Measurements from ENCODE around the gene CDKN1B. TPM values are rescaled to one million over a fixed set of nuclear protein-coding genes. Genes with fewer than 3 reads are reported as not detected.
"Not testable (repeated sequence)": the region's sequence is repeated elsewhere in the genome, so short reads cannot be mapped to it uniquely, and the experiment has no call there.

The CDKN1B gene
- total RNA-seq, 2 experiments from 2014 or later, result 26.0 to 26.1 TPM

GRCh38 chr12:12725086-12725955 is 8.2 kb downstream of the CDKN1B start:
- Mint-ChIP-seq H3K27me3 (peaks cover 4% of the 10 kb centered on the region), H3K9me3 (no peaks in the 10 kb centered on the region), H3K4me1 (peaks cover 51% of the 10 kb centered on the region), H3K4me3 (peak overlapping the region; percentile 89), H3K27ac (peak overlapping the region; percentile 99), H3K36me3 (peaks cover 59% of the 10 kb centered on the region)
- peak; percentile 93 for DNase-seq

- no peaks in the 10 kb centered on the region for H3K9me3 Mint-ChIP-seq
- peaks cover 4% of the 10 kb centered on the region for H3K27me3 Mint-ChIP-seq
- no peak for DNase-seq
- peaks cover 54% of the 10 kb centered on the region for H3K36me3 Mint-ChIP-seq
- H3K4me1 Mint-ChIP-seq, result peaks cover 44% of the 10 kb centered on the region
- peak overlapping the region; percentile 99 for H3K27ac Mint-ChIP-seq
- peak overlapping the region; percentile 88 for H3K4me3 Mint-ChIP-seq
These were observed 8.9 kb downstream of the CDKN1B start for GRCh38 chr12:12725956-12726554.

- Mint-ChIP-seq H3K36me3 (peaks cover 51% of the 10 kb centered on the region), H3K27me3 (peaks cover 4% of the 10 kb centered on the region), H3K4me3 (peak overlapping the region; percentile 88), H3K27ac (peak overlapping the region; percentile 99), H3K9me3 (no peaks in the 10 kb centered on the region), H3K4me1 (peaks cover 40% of the 10 kb centered on the region)
- no peak for DNase-seq
These were observed 9.5 kb downstream of the CDKN1B start for GRCh38 chr12:12726555-12727093.

- Mint-ChIP-seq H3K4me1 (peaks cover 39% of the 10 kb centered on the region), H3K9me3 (no peaks in the 10 kb centered on the region), H3K36me3 (peaks cover 38% of the 10 kb centered on the region), H3K27ac (no peak overlapping the region), H3K27me3 (no peaks in the 10 kb centered on the region), H3K4me3 (no peak overlapping the region)
- no peak for DNase-seq
These were observed 14.0 kb downstream of the CDKN1B start for GRCh38 chr12:12731178-12731577.

- no peaks in the 10 kb centered on the region for H3K9me3 Mint-ChIP-seq
- H3K27ac Mint-ChIP-seq, result no peak overlapping the region
- no peak for DNase-seq
- peaks cover 34% of the 10 kb centered on the region for H3K36me3 Mint-ChIP-seq
- no peaks in the 10 kb centered on the region for H3K27me3 Mint-ChIP-seq
- H3K4me1 Mint-ChIP-seq, result peaks cover 38% of the 10 kb centered on the region
- H3K4me3 Mint-ChIP-seq, result no peak overlapping the region
These were observed 14.6 kb downstream of the CDKN1B start for GRCh38 chr12:12731785-12732184.

GRCh38 chr12:12733118-12733517 is 15.9 kb downstream of the CDKN1B start:
- H3K9me3 Mint-ChIP-seq, result no peaks in the 10 kb centered on the region
- H3K4me1 Mint-ChIP-seq, result peaks cover 39% of the 10 kb centered on the region
- no peak overlapping the region for H3K27ac Mint-ChIP-seq
- H3K27me3 Mint-ChIP-seq, result no peaks in the 10 kb centered on the region
- H3K36me3 Mint-ChIP-seq, result peaks cover 24% of the 10 kb centered on the region
- H3K4me3 Mint-ChIP-seq, result no peak overlapping the region
- no peak for DNase-seq

- H3K9me3 Mint-ChIP-seq, result no peaks in the 10 kb centered on the region
- peaks cover 31% of the 10 kb centered on the region for H3K4me1 Mint-ChIP-seq
- no peak overlapping the region for H3K4me3 Mint-ChIP-seq
These were observed 16.9 kb downstream of the CDKN1B start for GRCh38 chr12:12734054-12734453.

GRCh38 chr12:12734561-12735071 is 17.4 kb downstream of the CDKN1B start:
- Mint-ChIP-seq H3K36me3 (peaks cover 14% of the 10 kb centered on the region), H3K4me1 (peaks cover 30% of the 10 kb centered on the region), H3K27ac (peak overlapping the region; percentile 56), H3K27me3 (no peaks in the 10 kb centered on the region), H3K9me3 (no peaks in the 10 kb centered on the region), H3K4me3 (no peak overlapping the region)
- DNase-seq, result no peak

More at GRCh38 chr12:12734054-12734453, 16.9 kb downstream of the CDKN1B start:
- no peak for DNase-seq
- H3K36me3 Mint-ChIP-seq, result peaks cover 15% of the 10 kb centered on the region
- no peaks in the 10 kb centered on the region for H3K27me3 Mint-ChIP-seq
- H3K27ac Mint-ChIP-seq, result peak overlapping the region; percentile 56

GRCh38 chr12:12735301-12735700 is 18.1 kb downstream of the CDKN1B start:
- peaks cover 8% of the 10 kb centered on the region for H3K36me3 Mint-ChIP-seq
- no peaks in the 10 kb centered on the region for H3K27me3 Mint-ChIP-seq
- H3K9me3 Mint-ChIP-seq, result no peaks in the 10 kb centered on the region
- H3K4me1 Mint-ChIP-seq, result peaks cover 24% of the 10 kb centered on the region
- H3K27ac Mint-ChIP-seq, result no peak overlapping the region
- no peak for DNase-seq
- no peak overlapping the region for H3K4me3 Mint-ChIP-seq

- peak overlapping the region; percentile 40 for H3K4me3 Mint-ChIP-seq
- H3K27me3 Mint-ChIP-seq, result no peaks in the 10 kb centered on the region
- DNase-seq, result peak; percentile 29
- H3K9me3 Mint-ChIP-seq, result no peaks in the 10 kb centered on the region
- peaks cover 23% of the 10 kb centered on the region for H3K4me1 Mint-ChIP-seq
- peak overlapping the region; percentile 78 for H3K27ac Mint-ChIP-seq
- H3K36me3 Mint-ChIP-seq, result peaks cover 5% of the 10 kb centered on the region
These were observed 19.9 kb downstream of the CDKN1B start for GRCh38 chr12:12736759-12737676.

- not testable (repeated sequence) for DNase-seq, H3K9me3 Mint-ChIP-seq, H3K27ac Mint-ChIP-seq, H3K36me3 Mint-ChIP-seq, H3K4me3 Mint-ChIP-seq, H3K27me3 Mint-ChIP-seq
- peaks cover 22% of the 10 kb centered on the region for H3K4me1 Mint-ChIP-seq
These were observed 21.0 kb downstream of the CDKN1B start for GRCh38 chr12:12738152-12738551.

GRCh38 chr12:12741660-12742059 is 24.5 kb downstream of the CDKN1B start:
- Mint-ChIP-seq H3K4me1 (peaks cover 11% of the 10 kb centered on the region), H3K9me3 (no peaks in the 10 kb centered on the region), H3K27me3 (no peaks in the 10 kb centered on the region), H3K4me3 (no peak overlapping the region), H3K36me3 (peaks cover 5% of the 10 kb centered on the region), H3K27ac (no peak overlapping the region)
- no peak for DNase-seq

GRCh38 chr12:12744546-12745305 is 27.6 kb downstream of the CDKN1B start:
- peaks cover 2% of the 10 kb centered on the region for H3K4me1 Mint-ChIP-seq
- H3K9me3 Mint-ChIP-seq, result no peaks in the 10 kb centered on the region
- H3K36me3 Mint-ChIP-seq, result peaks cover 5% of the 10 kb centered on the region
- H3K27me3 Mint-ChIP-seq, result no peaks in the 10 kb centered on the region
- H3K27ac Mint-ChIP-seq, result no peak overlapping the region
- DNase-seq, result no peak
- no peak overlapping the region for H3K4me3 Mint-ChIP-seq
